ENCODE measurements around the gene PANK4.

- TF ChIP-seq EZH2 (optimal IDR thresholded peaks at IDR 0.05; ENCODE audit: low read depth, low read length): no peak
- no peak for TF ChIP-seq CTCF (IDR thresholded peaks at IDR 0.05; ENCODE audit: low read length)
- TF ChIP-seq EZH2phosphoT487 (IDR thresholded peaks at IDR 0.05; ENCODE audit: low read length): no peak
These were observed 19.4 kb downstream of the PANK4 start for GRCh38 chr1:2506901-2507565.

Measured in MM.1S (cell line).